H4 (cell line): ENCODE measurements around the gene PLAAT4. TPM values are rescaled to one million over a fixed set of nuclear protein-coding genes. Genes with fewer than 3 reads are reported as not detected.
"Not testable (repeated sequence)": the region's sequence is repeated elsewhere in the genome, so short reads cannot be mapped to it uniquely, and the experiment has no call there.

Experiments
- DNase-seq: peaks from one replicate; pipeline ENCODE4 v3.0.0-alpha.2; 2015; ENCODE audit warnings: low spot score
- total RNA-seq: library from RNA; depleted of rRNA; stranded (reverse); fragments of >200 nt; shearing (Covaris generic); gene quantifications from 2 replicates; pipeline ENCODE4 v1.2.3, GENCODE V29; 2014

PLAAT4 gene
- total RNA-seq, 1 experiment from 2014 or later: 72.0 TPM

GRCh38 chr11:63542506-63542905 is 5.9 kb downstream of the PLAAT4 start:
- not testable (repeated sequence) for DNase-seq

- no peak for DNase-seq
These were observed 7.1 kb downstream of the PLAAT4 start for GRCh38 chr11:63543711-63544110.

DNA sequence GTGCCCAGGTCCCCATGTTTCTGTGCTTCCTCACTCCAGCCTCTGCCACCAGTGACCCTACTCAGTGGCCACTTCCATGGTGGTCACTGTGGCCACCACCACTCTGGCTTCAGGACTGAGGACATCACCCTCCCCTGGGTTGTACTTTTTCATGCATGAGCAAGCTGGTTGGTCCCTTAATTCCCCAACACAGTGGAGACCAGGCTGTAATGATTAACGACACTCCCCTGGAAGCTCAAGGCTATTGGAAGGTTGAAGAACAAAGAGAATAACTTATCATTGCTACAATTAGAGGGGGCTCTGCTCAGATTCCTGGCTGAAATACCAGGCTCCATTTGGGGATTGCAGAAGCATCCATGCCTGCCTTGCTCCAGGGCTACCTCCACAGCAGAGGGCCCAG is 10.5 kb downstream of the PLAAT4 start:
- DNase-seq: no peak

GRCh38 chr11:63548178-63548577 is 11.6 kb downstream of the PLAAT4 start:
- no peak for DNase-seq

GRCh38 chr11:63549411-63549810 is 12.8 kb downstream of the PLAAT4 start:
- DNase-seq: no peak

GRCh38 chr11:63550156-63550700 is 13.6 kb downstream of the PLAAT4 start:
- DNase-seq: not testable (repeated sequence)

DNA sequence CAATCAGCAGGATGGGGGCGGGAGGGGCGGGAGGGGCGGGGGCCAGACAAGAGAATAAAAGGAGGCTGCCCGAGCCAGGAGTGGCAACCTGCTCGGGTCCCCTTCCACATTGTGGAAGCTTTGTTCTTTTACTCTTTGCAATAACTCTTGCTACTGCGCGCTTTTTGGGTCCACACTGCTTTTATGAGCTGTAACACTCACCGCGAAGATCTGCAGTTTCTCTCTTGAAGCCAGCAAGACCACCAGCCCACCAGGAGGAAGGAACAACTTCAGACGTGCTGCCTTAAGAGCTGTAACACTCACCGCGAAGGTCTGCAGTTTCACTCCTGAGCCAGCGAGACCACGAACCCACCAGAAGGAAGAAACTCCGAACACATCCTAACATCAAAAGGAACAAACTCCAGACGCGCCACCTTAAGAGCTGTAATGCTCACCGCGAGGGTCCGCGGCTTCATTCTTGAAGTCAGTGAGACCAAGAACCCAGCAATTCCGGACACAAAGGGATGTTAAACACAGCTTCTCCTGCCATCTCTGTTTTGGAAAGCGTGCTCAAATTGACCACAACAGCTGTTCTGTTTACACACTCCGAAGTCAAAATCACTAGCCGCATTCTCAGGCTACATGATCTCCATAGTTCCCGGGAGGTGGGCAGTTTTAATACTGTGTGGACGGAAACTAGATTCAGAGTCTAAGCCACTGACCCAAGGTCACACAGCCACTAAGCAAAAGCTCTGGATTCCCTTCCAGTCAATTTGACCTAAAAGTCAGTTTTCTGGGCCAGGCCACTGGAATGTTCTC is 14.7 kb downstream of the PLAAT4 start:
- no peak for DNase-seq

DNA sequence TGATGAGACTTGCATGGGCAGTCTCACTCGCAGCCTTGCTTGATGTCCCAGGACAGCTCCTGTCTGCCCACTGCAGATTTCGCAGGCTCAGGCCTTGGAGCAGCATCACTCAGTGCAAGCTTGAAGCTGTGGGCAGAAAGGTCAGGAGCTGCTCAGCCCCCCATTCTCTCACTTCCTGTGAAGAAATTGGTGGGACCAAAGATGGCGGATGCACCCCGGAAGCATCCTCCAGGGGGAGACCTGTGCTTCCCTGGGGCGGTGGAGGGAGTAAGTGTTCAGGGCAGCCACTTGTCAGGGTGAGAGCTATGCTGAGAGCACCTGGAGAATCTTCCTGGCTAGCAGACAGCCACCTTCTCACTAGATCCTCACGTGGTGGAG is 15.3 kb downstream of the PLAAT4 start:
- no peak for DNase-seq

DNA sequence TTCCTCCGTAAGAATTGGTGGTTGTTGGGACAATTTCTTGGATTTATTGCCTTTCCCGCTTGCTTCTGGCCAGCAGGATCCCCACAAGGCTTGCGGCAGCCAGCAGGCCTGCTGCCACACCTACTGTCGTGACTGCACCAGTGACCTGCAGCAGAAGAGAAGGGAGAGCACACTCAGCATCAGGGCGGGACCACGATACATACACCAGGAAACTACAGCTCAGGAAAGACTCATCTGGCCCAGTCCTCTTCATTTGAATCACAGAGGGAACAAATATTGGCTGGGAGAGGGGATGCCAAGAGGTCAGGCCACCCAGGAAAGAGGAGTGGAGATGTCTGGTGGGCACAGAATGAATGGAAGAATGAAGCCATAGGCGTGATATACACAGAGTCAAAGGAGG is 16.3 kb downstream of the PLAAT4 start:
- no peak for DNase-seq

DNA sequence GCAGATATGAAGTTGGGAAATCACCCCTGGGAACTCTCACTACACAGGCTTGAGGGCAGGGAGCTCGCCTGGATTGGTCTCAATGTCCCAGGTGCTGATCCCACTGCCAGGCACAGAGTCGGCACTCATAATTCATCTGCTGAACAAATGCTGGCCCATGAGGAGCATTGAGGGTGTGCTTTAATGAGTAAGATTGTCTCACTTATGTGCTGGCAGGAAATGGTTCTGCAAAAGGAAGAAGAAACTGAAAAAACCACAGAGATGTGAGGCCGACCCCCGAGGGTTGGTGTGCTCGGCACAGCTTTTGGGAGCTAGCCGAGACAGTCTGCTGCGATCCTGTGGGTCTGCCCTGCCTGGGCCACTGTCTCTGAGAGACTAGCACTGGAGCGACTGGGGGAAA is 17.2 kb downstream of the PLAAT4 start:
- no peak for DNase-seq

GRCh38 chr11:63554877-63555223 is 18.2 kb downstream of the PLAAT4 start:
- DNase-seq: no peak

DNA sequence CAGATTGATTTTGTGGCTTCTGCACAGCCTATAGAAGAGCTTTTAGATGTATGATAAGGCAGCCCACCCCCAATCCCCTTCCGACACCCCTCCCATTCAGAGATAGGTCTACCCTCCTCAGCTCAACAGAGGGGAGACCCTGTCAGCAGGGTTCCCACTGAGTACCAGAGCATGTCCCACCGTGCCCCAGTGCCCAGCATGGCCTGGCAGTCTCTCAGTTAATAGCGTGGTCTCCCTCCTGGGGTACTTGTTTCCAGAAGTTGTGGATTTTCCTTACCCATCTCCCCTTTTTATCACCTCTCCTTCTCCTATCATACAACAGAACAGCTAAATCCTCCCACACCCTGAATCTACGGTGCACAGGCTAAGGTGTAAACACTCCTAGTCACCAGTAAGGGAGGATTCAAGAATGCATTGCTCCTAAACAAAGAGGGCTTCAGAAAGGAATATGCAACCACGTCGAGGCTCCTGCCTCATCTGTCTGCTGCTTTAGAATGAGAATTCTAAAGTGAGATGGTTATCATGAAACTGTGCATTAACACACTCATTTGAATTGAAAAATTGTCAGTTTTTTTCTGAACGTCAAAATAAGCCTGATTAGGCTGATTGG is 19.9 kb downstream of the PLAAT4 start:
- no peak for DNase-seq

- no peak for DNase-seq
These were observed 21.0 kb downstream of the PLAAT4 start for GRCh38 chr11:63557570-63557969.

- no peak for DNase-seq
These were observed 22.0 kb downstream of the PLAAT4 start for GRCh38 chr11:63558459-63559157.

DNA sequence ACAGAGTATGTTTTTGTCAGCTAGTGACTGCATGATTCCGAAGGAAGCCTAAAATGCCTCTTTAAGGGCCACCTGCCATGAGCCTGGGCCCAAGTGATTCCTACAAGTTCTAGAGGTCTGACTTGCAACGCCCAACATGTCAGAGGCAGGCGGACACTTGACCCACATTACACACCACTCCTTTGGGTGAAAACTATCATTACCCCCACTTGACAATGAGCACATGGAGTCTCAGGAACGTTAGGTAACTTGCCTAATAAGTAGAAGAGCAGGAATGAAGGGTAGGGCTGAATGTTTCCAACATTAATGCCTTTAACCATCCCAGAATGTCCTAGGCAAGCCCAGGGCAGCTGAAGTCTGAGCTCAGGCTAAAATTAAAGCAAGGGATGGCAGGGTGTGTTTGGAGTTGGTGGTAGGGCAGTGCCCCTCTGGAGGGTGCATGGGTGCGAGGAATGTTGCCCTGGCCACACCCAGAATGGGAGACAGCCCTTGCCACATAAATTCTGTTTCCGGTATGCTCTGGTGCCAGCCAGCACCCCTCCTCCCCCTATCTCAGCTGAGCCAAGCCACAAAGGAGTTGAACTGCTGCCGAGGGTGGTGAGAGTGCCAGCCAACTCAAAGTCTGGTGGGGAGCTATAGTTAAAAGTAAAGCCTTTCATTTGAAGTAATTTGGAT is 24.0 kb downstream of the PLAAT4 start:
- DNase-seq: peak; percentile 74

DNA sequence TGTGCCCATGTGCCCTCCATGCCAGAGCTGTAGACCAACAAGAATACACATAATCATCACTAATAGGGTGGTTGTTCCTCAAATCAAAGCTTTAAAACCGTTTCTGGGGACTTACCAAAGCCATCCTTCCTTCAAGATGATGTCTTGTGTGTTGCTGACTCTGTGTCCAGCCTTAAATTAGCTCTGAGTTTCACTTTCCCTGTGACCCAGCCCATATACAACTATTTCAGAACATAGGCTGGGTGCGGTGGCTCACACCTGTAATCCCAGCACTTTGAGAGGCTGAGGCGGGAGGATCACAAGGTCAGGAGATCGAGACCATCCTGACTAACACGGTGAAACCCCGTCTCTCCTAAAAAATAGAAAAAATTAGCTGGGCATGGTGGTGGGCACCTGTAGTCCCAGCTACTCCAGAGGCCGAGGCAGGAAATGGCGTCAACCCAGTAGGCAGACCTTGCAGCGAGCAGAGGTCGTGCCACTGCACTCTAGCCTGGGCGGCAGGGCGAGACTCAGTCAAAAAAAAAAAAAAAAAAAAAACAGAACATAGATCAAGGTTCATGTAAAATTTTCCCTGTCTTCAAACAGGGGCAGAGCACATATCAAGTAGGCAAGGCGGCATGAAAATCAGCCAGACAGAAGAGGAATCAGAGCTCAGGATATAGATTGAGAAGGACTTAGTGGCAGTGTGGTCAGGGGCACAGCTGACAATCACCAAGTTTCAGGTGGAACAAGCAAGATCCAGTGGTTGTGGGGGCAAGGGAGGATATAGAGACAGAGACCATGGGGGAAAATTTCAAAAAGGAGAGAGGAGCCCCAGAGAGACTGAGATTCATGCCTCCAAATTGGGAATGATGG is 26.8 kb downstream of the PLAAT4 start, which contains the start of gene PLAAT2:
PLAAT2 (minus strand) TSS at position 179 of the 855 bp plus-strand sequence; CDS start at position 124, 55 bp downstream.
- no peak for DNase-seq

GRCh38 chr11:63564056-63564774 is 27.6 kb downstream of the PLAAT4 start:
- no peak for DNase-seq

DNA sequence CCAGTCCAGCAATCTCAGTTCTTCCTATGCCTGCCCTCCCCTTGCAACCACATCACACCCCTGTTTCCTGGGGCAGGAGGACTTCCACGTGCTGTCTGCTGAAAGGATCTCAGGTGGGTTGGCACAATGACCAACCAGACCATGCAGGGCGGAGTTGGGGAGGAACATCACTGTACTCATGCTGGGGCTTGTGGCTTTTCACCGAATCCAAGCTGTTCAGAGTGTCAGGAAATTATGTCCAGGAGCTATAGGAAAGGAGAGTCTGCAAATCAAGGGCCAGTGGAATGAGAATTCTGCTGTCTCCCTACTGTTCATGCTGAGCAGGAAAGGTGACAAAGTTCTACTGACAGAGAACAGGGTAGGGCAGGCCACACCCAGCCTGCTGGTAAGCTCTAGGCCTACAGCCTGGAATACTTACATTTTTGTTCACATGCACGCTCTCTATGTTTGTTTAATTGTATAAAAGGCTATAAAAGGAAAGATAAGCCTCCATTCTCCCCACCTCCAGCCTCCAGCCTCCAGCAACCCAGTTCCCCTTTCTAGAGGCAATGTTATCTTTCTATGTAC is 28.3 kb downstream of the PLAAT4 start:
- peak; percentile 53 for DNase-seq

- DNase-seq: peak; percentile 88
These were observed 30.6 kb downstream of the PLAAT4 start for GRCh38 chr11:63567044-63567840.
